ENCODE data around the gene LIMCH1. TPM values are rescaled to one million over a fixed set of nuclear protein-coding genes. Genes with fewer than 3 reads are reported as not detected.

The LIMCH1 gene
- total RNA-seq, 2 donors from 2014 or later: 4.7 to 14.4 TPM

DNA sequence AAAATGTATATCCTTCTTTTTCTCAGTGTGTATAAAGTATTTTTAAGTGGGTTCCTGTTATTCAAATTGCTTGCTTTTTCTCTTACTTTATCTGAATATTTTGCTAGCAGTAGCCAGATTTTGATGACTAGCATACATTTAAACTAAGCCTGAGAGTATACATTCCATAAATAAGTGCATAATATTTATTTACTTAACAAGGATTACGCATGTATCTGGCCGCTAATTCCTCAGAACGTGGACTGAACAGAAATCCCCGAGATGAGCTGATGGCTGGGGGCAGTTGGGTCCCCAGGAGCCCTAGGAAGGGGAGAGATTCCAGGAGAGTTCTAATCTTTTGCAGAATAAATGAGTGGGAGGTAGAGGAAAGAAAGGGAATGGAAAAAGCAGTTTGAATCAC lies 119.6 kb downstream of the LIMCH1 start:
- Histone ChIP-seq H3K4me3 (no peak overlapping the region), H3K27ac (no peak overlapping the region), H3K36me3 (no peaks in the 10 kb centered on the region), H3K4me1 (no peaks in the 10 kb centered on the region), H3K9ac (ENCODE audit: low read depth in 2 of 2, low read length in 2 of 2) (no peak overlapping the region), H3K9me3 (no peaks in the 10 kb centered on the region), H3K27me3 (no peaks in the 10 kb centered on the region)
- DNase-seq: no peak
- TF ChIP-seq, protein P1, sequence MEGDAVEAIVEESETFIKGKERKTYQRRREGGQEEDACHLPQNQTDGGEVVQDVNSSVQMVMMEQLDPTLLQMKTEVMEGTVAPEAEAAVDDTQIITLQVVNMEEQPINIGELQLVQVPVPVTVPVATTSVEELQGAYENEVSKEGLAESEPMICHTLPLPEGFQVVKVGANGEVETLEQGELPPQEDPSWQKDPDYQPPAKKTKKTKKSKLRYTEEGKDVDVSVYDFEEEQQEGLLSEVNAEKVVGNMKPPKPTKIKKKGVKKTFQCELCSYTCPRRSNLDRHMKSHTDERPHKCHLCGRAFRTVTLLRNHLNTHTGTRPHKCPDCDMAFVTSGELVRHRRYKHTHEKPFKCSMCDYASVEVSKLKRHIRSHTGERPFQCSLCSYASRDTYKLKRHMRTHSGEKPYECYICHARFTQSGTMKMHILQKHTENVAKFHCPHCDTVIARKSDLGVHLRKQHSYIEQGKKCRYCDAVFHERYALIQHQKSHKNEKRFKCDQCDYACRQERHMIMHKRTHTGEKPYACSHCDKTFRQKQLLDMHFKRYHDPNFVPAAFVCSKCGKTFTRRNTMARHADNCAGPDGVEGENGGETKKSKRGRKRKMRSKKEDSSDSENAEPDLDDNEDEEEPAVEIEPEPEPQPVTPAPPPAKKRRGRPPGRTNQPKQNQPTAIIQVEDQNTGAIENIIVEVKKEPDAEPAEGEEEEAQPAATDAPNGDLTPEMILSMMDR (IDR thresholded peaks at IDR 0.05): no peak
- intact Hi-C loops (cut with DNase I): no loop called here

GRCh38 chr4:41658163-41658562 lies 120.2 kb downstream of the LIMCH1 start:
- H3K27me3 ChIP-seq: no peaks in the 10 kb centered on the region
- no peak overlapping the region for H3K4me3 ChIP-seq
- no peak overlapping the region for H3K9ac ChIP-seq (ENCODE audit: low read depth in 2 of 2, low read length in 2 of 2)
- no peak overlapping the region for H3K27ac ChIP-seq
- no peaks in the 10 kb centered on the region for H3K36me3 ChIP-seq
- TF ChIP-seq, protein P1 (IDR thresholded peaks at IDR 0.05): no peak
- no peak for DNase-seq
- no peaks in the 10 kb centered on the region for H3K9me3 ChIP-seq
- H3K4me1 ChIP-seq: no peaks in the 10 kb centered on the region
- intact Hi-C loops (cut with DNase I): no loop called here

GRCh38 chr4:41660352-41660751 lies 122.4 kb downstream of the LIMCH1 start:
- H3K36me3 ChIP-seq: no peaks in the 10 kb centered on the region
- TF ChIP-seq, protein P1 (IDR thresholded peaks at IDR 0.05): no peak
- no peak overlapping the region for H3K4me3 ChIP-seq
- no peak for DNase-seq
- intact Hi-C loops (cut with DNase I): loop anchor here (5.0 kb wide), 1 partner anchor 378 kb away; no protein-coding TSS in a partner anchor
- no peak overlapping the region for H3K27ac ChIP-seq
- no peaks in the 10 kb centered on the region for H3K27me3 ChIP-seq
- no peaks in the 10 kb centered on the region for H3K9me3 ChIP-seq
- no peak overlapping the region for H3K9ac ChIP-seq (ENCODE audit: low read depth in 2 of 2, low read length in 2 of 2)
- no peaks in the 10 kb centered on the region for H3K4me1 ChIP-seq

- Histone ChIP-seq H3K9ac (ENCODE audit: low read depth in 2 of 2, low read length in 2 of 2) (no peak overlapping the region), H3K27ac (no peak overlapping the region), H3K4me1 (no peaks in the 10 kb centered on the region), H3K27me3 (no peaks in the 10 kb centered on the region), H3K4me3 (no peak overlapping the region), H3K9me3 (no peaks in the 10 kb centered on the region), H3K36me3 (no peaks in the 10 kb centered on the region)
- intact Hi-C loops (cut with DNase I): loop anchor here (5.0 kb wide), 1 partner anchor 379 kb away; no protein-coding TSS in a partner anchor
- peak; percentile 65 for DNase-seq
- TF ChIP-seq, protein P1 (IDR thresholded peaks at IDR 0.05): peak; percentile 94
Measured at GRCh38 chr4:41661442-41662076, 123.6 kb downstream of the LIMCH1 start.

DNA sequence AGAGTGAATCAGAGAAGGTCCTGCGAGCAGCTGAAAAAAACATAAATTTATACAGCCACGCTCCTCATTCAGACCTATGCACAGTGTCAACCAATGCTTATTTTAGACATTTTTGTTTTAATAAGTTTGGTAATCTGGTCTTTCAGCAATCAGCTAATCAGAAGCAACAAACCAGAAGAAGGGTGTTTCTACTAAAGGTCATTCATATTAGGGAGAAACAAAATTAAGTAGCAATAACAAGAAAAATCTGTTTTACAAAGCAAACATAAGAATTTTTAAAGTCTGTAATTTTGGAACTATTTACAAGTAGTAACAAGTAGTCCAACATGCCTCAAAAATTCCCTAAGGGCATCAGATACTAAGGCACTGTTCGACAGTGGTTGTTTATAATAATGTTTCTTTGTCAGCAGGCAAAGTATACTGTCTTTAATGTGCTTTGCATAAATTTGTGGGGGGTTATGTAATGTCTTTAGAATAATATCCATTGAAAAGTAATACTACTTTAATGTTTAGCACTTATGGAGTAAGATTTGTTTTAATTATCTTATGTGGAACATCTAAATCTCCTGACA lies 127.8 kb downstream of the LIMCH1 start:
- intact Hi-C loops (cut with DNase I): no loop called here
- TF ChIP-seq, protein P1 (IDR thresholded peaks at IDR 0.05): no peak
- no peaks in the 10 kb centered on the region for H3K9me3 ChIP-seq
- H3K4me3 ChIP-seq: no peak overlapping the region
- H3K9ac ChIP-seq (ENCODE audit: low read depth in 2 of 2, low read length in 2 of 2): no peak overlapping the region
- DNase-seq: no peak
- H3K27me3 ChIP-seq: no peaks in the 10 kb centered on the region
- no peak overlapping the region for H3K27ac ChIP-seq
- no peaks in the 10 kb centered on the region for H3K36me3 ChIP-seq
- no peaks in the 10 kb centered on the region for H3K4me1 ChIP-seq
